ENCODE results near the gene PEBP1. TPM values are rescaled to one million over a fixed set of nuclear protein-coding genes. Genes with fewer than 3 reads are reported as not detected.
A peak's percentile ranks its signal among the peaks of the same experiment; 100 is the strongest.

PEBP1 gene
- total RNA-seq, 1 experiment from 2014 or later, result 320 TPM

GRCh38 chr12:118137148-118137678 lies 1.3 kb downstream of the PEBP1 start:
- Histone ChIP-seq H3K18ac (ENCODE audit: insufficient read length, low read depth, low read length) (no peak overlapping the region), H2BK15ac (ENCODE audit: low read depth, low read length) (no peak overlapping the region), H3K4me2 (ENCODE audit: insufficient read depth, insufficient read length, low read length) (peak overlapping the region; percentile 68), H3K23ac (ENCODE audit: insufficient read length, low read depth, low read length) (no peak overlapping the region), H3K23me2 (ENCODE audit: insufficient read length, low read depth, low read length, poor library complexity, severe bottlenecking) (peaks cover 7% of the 10 kb centered on the region), H3K4ac (ENCODE audit: low read depth, low read length) (no peak overlapping the region), H3K9me3 (ENCODE audit: control insufficient read depth, low read depth, low read length) (no peaks in the 10 kb centered on the region), H3K9ac (ENCODE audit: extremely low read depth, insufficient read length, low read length) (peak overlapping the region; percentile 82), H3T11ph (ENCODE audit: low read length) (no peak overlapping the region), H2BK20ac (ENCODE audit: low read depth, low read length, poor library complexity, severe bottlenecking) (no peak overlapping the region), H2BK12ac (ENCODE audit: insufficient read length, low read depth, low read length) (no peak overlapping the region), H2AFZ (ENCODE audit: low read length) (no peak overlapping the region), H4K91ac (ENCODE audit: insufficient read length, low read depth, low read length) (no peak overlapping the region), H4K5ac (ENCODE audit: insufficient read length, low read depth, low read length) (no peak overlapping the region), H3K27ac (ENCODE audit: insufficient read length, low read depth, low read length) (no peak overlapping the region), H3K79me1 (ENCODE audit: insufficient read depth, low read depth, low read length, poor library complexity, severe bottlenecking) (peaks cover 11% of the 10 kb centered on the region), H3K14ac (ENCODE audit: insufficient read depth, low read length) (no peak overlapping the region), H2BK5ac (ENCODE audit: insufficient read length, low read length) (no peak overlapping the region), H3K4me1 (ENCODE audit: insufficient read depth, low read length) (no peaks in the 10 kb centered on the region), H3K79me2 (ENCODE audit: insufficient read depth, low read length) (peaks cover 22% of the 10 kb centered on the region; the same call in 1 of the 2 replicates), H2BK120ac (ENCODE audit: low read depth, low read length, poor library complexity, severe bottlenecking) (no peak overlapping the region), H4K8ac (replicated peaks; ENCODE audit: insufficient read length, low read depth, low read length) (no peak overlapping the region), H3K56ac (ENCODE audit: insufficient read length, low read depth, low read length) (no peak overlapping the region), H2AK5ac (ENCODE audit: insufficient read length, low read length) (no peak overlapping the region), H3K27me3 (ENCODE audit: insufficient read depth, low read length) (no peaks in the 10 kb centered on the region), H4K20me1 (ENCODE audit: control insufficient read depth, insufficient read depth, insufficient read length) (no peaks in the 10 kb centered on the region)
- no peak for TF ChIP-seq CTCF (conservative IDR thresholded peaks at IDR 0.05)
- Mint-ChIP-seq H3K4me1 (peaks cover 12 to 14% of the 10 kb centered on the region in 2 experiments), H3K9me3 (peaks cover 0 to 3% of the 10 kb centered on the region in 2 experiments; a peak in 1 of 5 replicates), H3K27me3 (ENCODE audit: low read depth) (no peaks in the 10 kb centered on the region), H3K36me3 (ENCODE audit: insufficient read depth in 1 of 3, low read depth in 3 of 3) (peaks cover 41 to 56% (median 42%) of the 10 kb centered on the region in 3 experiments), H3K4me3 (peak overlapping the region; percentile 89), H3K27ac (peak overlapping the region in 2 of 3 experiments; percentile 5 to 96; a peak in 3 of 7 replicates)
- no CpG with 5 or more reads among the region's 10 CpGs for WGBS (ENCODE audit: extremely low coverage, insufficient read length, low lambda C conversion rate)
- no peak for DNase-seq
